GM23338 (cell line): Measurements from ENCODE around the gene ACOX3. TPM values are rescaled to one million over a fixed set of nuclear protein-coding genes. Genes with fewer than 3 reads are reported as not detected.

Source experiments
- ATAC-seq: fragments of 200-7000 bp; cut with Tn5 transposase; 3 replicates; pipeline ENCODE4 v1.9.1; 2020
- DNase-seq: peaks from one replicate; pipeline ENCODE4 v3.0.0-alpha.2; 2015; ENCODE audit warnings: low spot score
- H2AFZ ChIP-seq: fragments of 200-600 bp; sonication (generic); 2 replicates; pipeline ENCODE4 v1.8.0; 2016; ENCODE audit warnings: antibody characterized with exemption, mild to moderate bottlenecking, moderate library complexity
- H3F3A ChIP-seq: fragments of 200-600 bp; sonication (generic); replicated peaks from 2 replicates; pipeline ENCODE4 v1.8.0; 2017; ENCODE audit warnings: antibody characterized with exemption, mixed run types, low read depth
- H3K27ac ChIP-seq: fragments of 200-600 bp; sonication (generic); 2 replicates; pipeline ENCODE4 v1.6.1; 2016; ENCODE audit warnings: low read depth
- H3K27me3 ChIP-seq: fragments of 200-600 bp; sonication (generic); 2 replicates; pipeline ENCODE4 v1.8.0; 2016; ENCODE audit warnings: mild to moderate bottlenecking, mixed run types, moderate library complexity; ENCODE audit not compliant: insufficient read depth
- H3K36me3 ChIP-seq: fragments of 200-600 bp; sonication (generic); 2 replicates; pipeline ENCODE4 v1.8.0; 2016; ENCODE audit warnings: mild to moderate bottlenecking; ENCODE audit not compliant: insufficient read depth
- H3K4me1 ChIP-seq: fragments of 200-600 bp; sonication (generic); 2 replicates; pipeline ENCODE4 v1.8.0; 2016; ENCODE audit warnings: mild to moderate bottlenecking, moderate library complexity; ENCODE audit not compliant: insufficient read depth
- H3K4me2 ChIP-seq: fragments of 200-600 bp; sonication (generic); 2 replicates; pipeline ENCODE4 v1.7.1; 2017; ENCODE audit warnings: mixed run types
- H3K4me3 ChIP-seq: fragments of 200-600 bp; sonication (generic); 2 replicates; pipeline ENCODE4 v1.6.1; 2016; ENCODE audit warnings: mixed run types
- H3K79me2 ChIP-seq: fragments of 200-600 bp; sonication (generic); replicated peaks from 2 replicates; pipeline ENCODE4 v1.8.0; 2017; ENCODE audit warnings: mild to moderate bottlenecking; ENCODE audit not compliant: insufficient read depth
- H3K9me2 ChIP-seq: fragments of 200-600 bp; sonication (generic); 2 replicates; pipeline ENCODE4 v1.8.0; 2017; ENCODE audit not compliant: insufficient read depth
- H4K20me1 ChIP-seq: fragments of 200-600 bp; sonication (generic); replicated peaks from 2 replicates; pipeline ENCODE4 v1.8.0; 2017; ENCODE audit warnings: mild to moderate bottlenecking; ENCODE audit not compliant: insufficient read depth
- H3K27ac Mint-ChIP-seq: 2 replicates; pipeline ENCODE4 v1.8.0; 2020; ENCODE audit warnings: inconsistent platforms, mild to moderate bottlenecking, moderate library complexity, mixed read lengths
- H3K27me3 Mint-ChIP-seq: 3 replicates; pipeline ENCODE4 v1.8.0; 2022; ENCODE audit warnings: low read depth, mild to moderate bottlenecking, moderate library complexity, mixed read lengths, inconsistent platforms; ENCODE audit not compliant: insufficient read depth, poor library complexity
- H3K36me3 Mint-ChIP-seq: 3 replicates; pipeline ENCODE4 v1.8.0; 2021; ENCODE audit warnings: low read depth, mild to moderate bottlenecking, inconsistent platforms, moderate library complexity, mixed read lengths
- H3K4me1 Mint-ChIP-seq: 3 replicates; pipeline ENCODE4 v1.8.0; 2020; ENCODE audit warnings: mild to moderate bottlenecking, inconsistent platforms, mixed read lengths
- H3K4me3 Mint-ChIP-seq: 3 replicates; pipeline ENCODE4 v1.8.0; 2021; ENCODE audit warnings: moderate library complexity, mild to moderate bottlenecking, inconsistent platforms, mixed read lengths
- H3K9me3 Mint-ChIP-seq: 3 replicates; pipeline ENCODE4 v1.8.0; 2020; ENCODE audit warnings: moderate library complexity, mild to moderate bottlenecking, inconsistent platforms, mixed read lengths
- CREB1 ChIP-seq: fragments of 250-450 bp; sonication (Bioruptor Pico); IDR thresholded peaks from 2 replicates; pipeline ENCODE4 v1.5.0; 2020; ENCODE audit warnings: low read depth, mild to moderate bottlenecking, moderate library complexity
- EZH2 ChIP-seq: fragments of 200-600 bp; sonication (generic); IDR thresholded peaks from one replicate; pipeline ENCODE4 v1.8.0; 2017; ENCODE audit warnings: antibody characterized with exemption, mild to moderate bottlenecking, low read depth; ENCODE audit not compliant: unreplicated experiment
- EZH2phosphoT487 ChIP-seq: fragments of 200-600 bp; sonication (generic); IDR thresholded peaks from one replicate; pipeline ENCODE4 v1.8.1; 2018; ENCODE audit warnings: antibody characterized with exemption; ENCODE audit not compliant: unreplicated experiment
- JUNB ChIP-seq: IDR thresholded peaks from one replicate; pipeline ENCODE4 v1.6.1; 2016; ENCODE audit warnings: antibody characterized with exemption; ENCODE audit not compliant: unreplicated experiment
- NANOG ChIP-seq: IDR thresholded peaks from 2 replicates; pipeline ENCODE4 v1.6.1; 2016; ENCODE audit warnings: antibody characterized with exemption, borderline replicate concordance
- POLR2AphosphoS5 ChIP-seq: IDR thresholded peaks from 2 replicates; pipeline ENCODE4 v1.6.1; 2016; ENCODE audit warnings: antibody characterized with exemption, low read depth
- STAT1 ChIP-seq: IDR thresholded peaks from one replicate; pipeline ENCODE4 v1.6.1; 2016; ENCODE audit warnings: antibody characterized with exemption; ENCODE audit not compliant: unreplicated experiment
- ZNF114 ChIP-seq: fragments of 250-450 bp; sonication (Bioruptor Pico); IDR thresholded peaks from 2 replicates; pipeline ENCODE4 v1.5.0; 2020; ENCODE audit warnings: mild to moderate bottlenecking, moderate library complexity
- ZNF331 ChIP-seq: fragments of 250-450 bp; sonication (Bioruptor Pico); IDR thresholded peaks from 2 replicates; pipeline ENCODE4 v1.5.0; 2020; ENCODE audit warnings: low read depth, mild to moderate bottlenecking, moderate library complexity
- polyA plus RNA-seq: library from polyadenylated mRNA; unstranded; fragments of >200 nt; fragmentation: Nextera tagmentation; extraction: Ambion mirVana; gene quantifications from 2 replicates; pipeline ENCODE4 v1.2.1, GENCODE V29; 2016
- total RNA-seq: library from RNA; depleted of rRNA; stranded (reverse); fragments of >200 nt; shearing (Covaris generic); gene quantifications from 2 replicates; pipeline ENCODE4 v1.2.3, GENCODE V29; 2014
- TF ChIP-seq, protein P1 (sequence below): IDR thresholded peaks from 2 replicates; pipeline ENCODE4 v1.6.1; 2016; ENCODE audit warnings: antibody characterized with exemption
- TF ChIP-seq, protein P2 (sequence below), 2 experiments: fragments of 200-600 bp in 1 of 2; sonication (generic) in 1 of 2; conservative IDR thresholded peaks; 2 replicates each; pipeline versions ENCODE4 v1.5.1 to v1.6.1; 2016 to 2017; ENCODE audit warnings: antibody characterized with exemption in 2 of 2, low read depth in 2 of 2, mild to moderate bottlenecking in 2 of 2, moderate library complexity in 1 of 2
- TF ChIP-seq, protein P3 (sequence below): IDR thresholded peaks from one replicate; pipeline ENCODE4 v1.6.1; 2018; ENCODE audit warnings: antibody characterized with exemption; ENCODE audit not compliant: unreplicated experiment
- TF ChIP-seq, protein P4 (sequence below): fragments of 250-450 bp; sonication (Bioruptor Pico); IDR thresholded peaks from 2 replicates; pipeline ENCODE4 v1.5.0; 2020; ENCODE audit warnings: mild to moderate bottlenecking, moderate library complexity

Gene ACOX3
- total and polyA plus RNA-seq, 2 experiments from 2014 or later = 6.4 to 17.2 TPM

DNA sequence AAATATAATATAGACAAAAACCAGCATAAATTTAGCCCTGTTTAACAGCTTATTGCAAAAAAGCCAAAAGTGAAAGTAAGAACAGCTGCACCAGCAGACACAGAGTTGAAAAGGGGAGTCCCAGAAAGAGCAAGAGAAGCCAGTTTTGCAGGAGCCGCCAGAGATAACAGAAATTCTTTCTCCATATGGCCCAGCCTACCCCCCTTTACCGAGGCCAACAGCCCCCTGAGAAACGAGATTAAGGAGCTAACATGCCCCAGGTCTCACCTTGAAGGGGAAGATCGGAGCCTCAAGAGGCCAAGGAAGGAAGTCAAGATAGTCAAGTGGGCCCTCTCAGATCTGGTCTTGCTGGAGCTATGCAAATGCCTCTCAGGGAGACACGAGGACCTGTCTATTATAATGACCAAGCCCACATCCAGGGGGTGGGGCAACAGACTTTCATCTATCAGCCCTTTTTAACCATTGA is 4.8 kb downstream of the ACOX3 start:
- no peak overlapping the region for H2AFZ ChIP-seq
- H3K4me2 ChIP-seq = 0 out of 2 replicates have a peak overlapping the region, but pooled peaks have one; percentile 29
- H3K79me2 ChIP-seq = peaks cover 9% of the 10 kb centered on the region
- TF ChIP-seq ZNF331 (CRISPR knock-in tag) (no peak), STAT1 (no peak), EZH2 (no peak), CREB1 (CRISPR knock-in tag) (no peak), ZNF114 (no peak), POLR2AphosphoS5 (no peak), NANOG (no peak), JUNB (no peak), EZH2phosphoT487 (no peak)
- TF ChIP-seq, protein P1, sequence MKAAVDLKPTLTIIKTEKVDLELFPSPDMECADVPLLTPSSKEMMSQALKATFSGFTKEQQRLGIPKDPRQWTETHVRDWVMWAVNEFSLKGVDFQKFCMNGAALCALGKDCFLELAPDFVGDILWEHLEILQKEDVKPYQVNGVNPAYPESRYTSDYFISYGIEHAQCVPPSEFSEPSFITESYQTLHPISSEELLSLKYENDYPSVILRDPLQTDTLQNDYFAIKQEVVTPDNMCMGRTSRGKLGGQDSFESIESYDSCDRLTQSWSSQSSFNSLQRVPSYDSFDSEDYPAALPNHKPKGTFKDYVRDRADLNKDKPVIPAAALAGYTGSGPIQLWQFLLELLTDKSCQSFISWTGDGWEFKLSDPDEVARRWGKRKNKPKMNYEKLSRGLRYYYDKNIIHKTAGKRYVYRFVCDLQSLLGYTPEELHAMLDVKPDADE = no peak
- TF ChIP-seq, protein P2, sequence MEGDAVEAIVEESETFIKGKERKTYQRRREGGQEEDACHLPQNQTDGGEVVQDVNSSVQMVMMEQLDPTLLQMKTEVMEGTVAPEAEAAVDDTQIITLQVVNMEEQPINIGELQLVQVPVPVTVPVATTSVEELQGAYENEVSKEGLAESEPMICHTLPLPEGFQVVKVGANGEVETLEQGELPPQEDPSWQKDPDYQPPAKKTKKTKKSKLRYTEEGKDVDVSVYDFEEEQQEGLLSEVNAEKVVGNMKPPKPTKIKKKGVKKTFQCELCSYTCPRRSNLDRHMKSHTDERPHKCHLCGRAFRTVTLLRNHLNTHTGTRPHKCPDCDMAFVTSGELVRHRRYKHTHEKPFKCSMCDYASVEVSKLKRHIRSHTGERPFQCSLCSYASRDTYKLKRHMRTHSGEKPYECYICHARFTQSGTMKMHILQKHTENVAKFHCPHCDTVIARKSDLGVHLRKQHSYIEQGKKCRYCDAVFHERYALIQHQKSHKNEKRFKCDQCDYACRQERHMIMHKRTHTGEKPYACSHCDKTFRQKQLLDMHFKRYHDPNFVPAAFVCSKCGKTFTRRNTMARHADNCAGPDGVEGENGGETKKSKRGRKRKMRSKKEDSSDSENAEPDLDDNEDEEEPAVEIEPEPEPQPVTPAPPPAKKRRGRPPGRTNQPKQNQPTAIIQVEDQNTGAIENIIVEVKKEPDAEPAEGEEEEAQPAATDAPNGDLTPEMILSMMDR (conservative IDR thresholded peaks at IDR 0.05; ENCODE audit: low read depth in 2 of 2) = no peak
- TF ChIP-seq, protein P3, sequence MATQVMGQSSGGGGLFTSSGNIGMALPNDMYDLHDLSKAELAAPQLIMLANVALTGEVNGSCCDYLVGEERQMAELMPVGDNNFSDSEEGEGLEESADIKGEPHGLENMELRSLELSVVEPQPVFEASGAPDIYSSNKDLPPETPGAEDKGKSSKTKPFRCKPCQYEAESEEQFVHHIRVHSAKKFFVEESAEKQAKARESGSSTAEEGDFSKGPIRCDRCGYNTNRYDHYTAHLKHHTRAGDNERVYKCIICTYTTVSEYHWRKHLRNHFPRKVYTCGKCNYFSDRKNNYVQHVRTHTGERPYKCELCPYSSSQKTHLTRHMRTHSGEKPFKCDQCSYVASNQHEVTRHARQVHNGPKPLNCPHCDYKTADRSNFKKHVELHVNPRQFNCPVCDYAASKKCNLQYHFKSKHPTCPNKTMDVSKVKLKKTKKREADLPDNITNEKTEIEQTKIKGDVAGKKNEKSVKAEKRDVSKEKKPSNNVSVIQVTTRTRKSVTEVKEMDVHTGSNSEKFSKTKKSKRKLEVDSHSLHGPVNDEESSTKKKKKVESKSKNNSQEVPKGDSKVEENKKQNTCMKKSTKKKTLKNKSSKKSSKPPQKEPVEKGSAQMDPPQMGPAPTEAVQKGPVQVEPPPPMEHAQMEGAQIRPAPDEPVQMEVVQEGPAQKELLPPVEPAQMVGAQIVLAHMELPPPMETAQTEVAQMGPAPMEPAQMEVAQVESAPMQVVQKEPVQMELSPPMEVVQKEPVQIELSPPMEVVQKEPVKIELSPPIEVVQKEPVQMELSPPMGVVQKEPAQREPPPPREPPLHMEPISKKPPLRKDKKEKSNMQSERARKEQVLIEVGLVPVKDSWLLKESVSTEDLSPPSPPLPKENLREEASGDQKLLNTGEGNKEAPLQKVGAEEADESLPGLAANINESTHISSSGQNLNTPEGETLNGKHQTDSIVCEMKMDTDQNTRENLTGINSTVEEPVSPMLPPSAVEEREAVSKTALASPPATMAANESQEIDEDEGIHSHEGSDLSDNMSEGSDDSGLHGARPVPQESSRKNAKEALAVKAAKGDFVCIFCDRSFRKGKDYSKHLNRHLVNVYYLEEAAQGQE = no peak
- TF ChIP-seq, protein P4, sequence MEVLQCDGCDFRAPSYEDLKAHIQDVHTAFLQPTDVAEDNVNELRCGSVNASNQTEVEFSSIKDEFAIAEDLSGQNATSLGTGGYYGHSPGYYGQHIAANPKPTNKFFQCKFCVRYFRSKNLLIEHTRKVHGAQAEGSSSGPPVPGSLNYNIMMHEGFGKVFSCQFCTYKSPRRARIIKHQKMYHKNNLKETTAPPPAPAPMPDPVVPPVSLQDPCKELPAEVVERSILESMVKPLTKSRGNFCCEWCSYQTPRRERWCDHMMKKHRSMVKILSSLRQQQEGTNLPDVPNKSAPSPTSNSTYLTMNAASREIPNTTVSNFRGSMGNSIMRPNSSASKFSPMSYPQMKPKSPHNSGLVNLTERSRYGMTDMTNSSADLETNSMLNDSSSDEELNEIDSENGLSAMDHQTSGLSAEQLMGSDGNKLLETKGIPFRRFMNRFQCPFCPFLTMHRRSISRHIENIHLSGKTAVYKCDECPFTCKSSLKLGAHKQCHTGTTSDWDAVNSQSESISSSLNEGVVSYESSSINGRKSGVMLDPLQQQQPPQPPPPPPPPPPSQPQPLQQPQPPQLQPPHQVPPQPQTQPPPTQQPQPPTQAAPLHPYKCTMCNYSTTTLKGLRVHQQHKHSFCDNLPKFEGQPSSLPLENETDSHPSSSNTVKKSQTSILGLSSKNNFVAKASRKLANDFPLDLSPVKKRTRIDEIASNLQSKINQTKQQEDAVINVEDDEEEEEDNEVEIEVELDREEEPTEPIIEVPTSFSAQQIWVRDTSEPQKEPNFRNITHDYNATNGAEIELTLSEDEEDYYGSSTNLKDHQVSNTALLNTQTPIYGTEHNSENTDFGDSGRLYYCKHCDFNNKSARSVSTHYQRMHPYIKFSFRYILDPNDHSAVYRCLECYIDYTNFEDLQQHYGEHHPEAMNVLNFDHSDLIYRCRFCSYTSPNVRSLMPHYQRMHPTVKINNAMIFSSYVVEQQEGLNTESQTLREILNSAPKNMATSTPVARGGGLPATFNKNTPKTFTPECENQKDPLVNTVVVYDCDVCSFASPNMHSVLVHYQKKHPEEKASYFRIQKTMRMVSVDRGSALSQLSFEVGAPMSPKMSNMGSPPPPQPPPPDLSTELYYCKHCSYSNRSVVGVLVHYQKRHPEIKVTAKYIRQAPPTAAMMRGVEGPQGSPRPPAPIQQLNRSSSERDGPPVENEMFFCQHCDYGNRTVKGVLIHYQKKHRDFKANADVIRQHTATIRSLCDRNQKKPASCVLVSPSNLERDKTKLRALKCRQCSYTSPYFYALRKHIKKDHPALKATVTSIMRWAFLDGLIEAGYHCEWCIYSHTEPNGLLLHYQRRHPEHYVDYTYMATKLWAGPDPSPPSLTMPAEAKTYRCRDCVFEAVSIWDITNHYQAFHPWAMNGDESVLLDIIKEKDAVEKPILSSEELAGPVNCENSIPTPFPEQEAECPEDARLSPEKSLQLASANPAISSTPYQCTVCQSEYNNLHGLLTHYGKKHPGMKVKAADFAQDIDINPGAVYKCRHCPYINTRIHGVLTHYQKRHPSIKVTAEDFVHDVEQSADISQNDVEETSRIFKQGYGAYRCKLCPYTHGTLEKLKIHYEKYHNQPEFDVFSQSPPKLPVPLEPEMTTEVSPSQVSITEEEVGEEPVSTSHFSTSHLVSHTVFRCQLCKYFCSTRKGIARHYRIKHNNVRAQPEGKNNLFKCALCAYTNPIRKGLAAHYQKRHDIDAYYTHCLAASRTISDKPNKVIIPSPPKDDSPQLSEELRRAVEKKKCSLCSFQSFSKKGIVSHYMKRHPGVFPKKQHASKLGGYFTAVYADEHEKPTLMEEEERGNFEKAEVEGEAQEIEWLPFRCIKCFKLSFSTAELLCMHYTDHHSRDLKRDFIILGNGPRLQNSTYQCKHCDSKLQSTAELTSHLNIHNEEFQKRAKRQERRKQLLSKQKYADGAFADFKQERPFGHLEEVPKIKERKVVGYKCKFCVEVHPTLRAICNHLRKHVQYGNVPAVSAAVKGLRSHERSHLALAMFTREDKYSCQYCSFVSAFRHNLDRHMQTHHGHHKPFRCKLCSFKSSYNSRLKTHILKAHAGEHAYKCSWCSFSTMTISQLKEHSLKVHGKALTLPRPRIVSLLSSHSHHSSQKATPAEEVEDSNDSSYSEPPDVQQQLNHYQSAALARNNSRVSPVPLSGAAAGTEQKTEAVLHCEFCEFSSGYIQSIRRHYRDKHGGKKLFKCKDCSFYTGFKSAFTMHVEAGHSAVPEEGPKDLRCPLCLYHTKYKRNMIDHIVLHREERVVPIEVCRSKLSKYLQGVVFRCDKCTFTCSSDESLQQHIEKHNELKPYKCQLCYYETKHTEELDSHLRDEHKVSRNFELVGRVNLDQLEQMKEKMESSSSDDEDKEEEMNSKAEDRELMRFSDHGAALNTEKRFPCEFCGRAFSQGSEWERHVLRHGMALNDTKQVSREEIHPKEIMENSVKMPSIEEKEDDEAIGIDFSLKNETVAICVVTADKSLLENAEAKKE (CRISPR knock-in tag) = no peak
- no peaks in the 10 kb centered on the region for H3K9me2 ChIP-seq
- ATAC-seq (no peak), DNase-seq (peak; percentile 18)
- H3K36me3 Mint-ChIP-seq = peaks cover 5% of the 10 kb centered on the region; the same call in 1 of the 3 replicates
- no peaks in the 10 kb centered on the region for H3K27me3 ChIP-seq
- peaks cover 23% of the 10 kb centered on the region for H3K4me1 ChIP-seq
- H3K27me3 Mint-ChIP-seq = peaks cover 10% of the 10 kb centered on the region
- H3K4me3 ChIP-seq = no peak overlapping the region
- peaks cover 13% of the 10 kb centered on the region; the same call in 2 of the 3 replicates for H3K9me3 Mint-ChIP-seq
- H3K27ac Mint-ChIP-seq = no peak overlapping the region
- no peaks in the 10 kb centered on the region for H4K20me1 ChIP-seq
- H3F3A ChIP-seq = no peaks in the 10 kb centered on the region
- H3K36me3 ChIP-seq = no peaks in the 10 kb centered on the region
- no peak overlapping the region for H3K4me3 Mint-ChIP-seq
- peaks cover 41% of the 10 kb centered on the region for H3K4me1 Mint-ChIP-seq
- no peak overlapping the region for H3K27ac ChIP-seq
